HFF-Myc (cell line): ENCODE data around the gene ATP5MG.

Source experiments
- DNase-seq: peaks from one replicate; pipeline ENCODE4 v3.0.0-alpha.2; 2011; ENCODE audit warnings: low read depth; ENCODE audit errors: extremely low read depth
- H3K4me3 ChIP-seq: replicated peaks from 2 replicates; pipeline ENCODE4 v1.5.1; 2011; ENCODE audit warnings: low read depth, mild to moderate bottlenecking, control low read depth, low read length
- TF ChIP-seq, protein P1 (sequence below): IDR thresholded peaks from 2 replicates; pipeline ENCODE4 v1.5.1; 2012; ENCODE audit warnings: mild to moderate bottlenecking, low read depth, low read length, control low read depth; ENCODE audit errors: missing control alignments

The ATP5MG gene

DNA sequence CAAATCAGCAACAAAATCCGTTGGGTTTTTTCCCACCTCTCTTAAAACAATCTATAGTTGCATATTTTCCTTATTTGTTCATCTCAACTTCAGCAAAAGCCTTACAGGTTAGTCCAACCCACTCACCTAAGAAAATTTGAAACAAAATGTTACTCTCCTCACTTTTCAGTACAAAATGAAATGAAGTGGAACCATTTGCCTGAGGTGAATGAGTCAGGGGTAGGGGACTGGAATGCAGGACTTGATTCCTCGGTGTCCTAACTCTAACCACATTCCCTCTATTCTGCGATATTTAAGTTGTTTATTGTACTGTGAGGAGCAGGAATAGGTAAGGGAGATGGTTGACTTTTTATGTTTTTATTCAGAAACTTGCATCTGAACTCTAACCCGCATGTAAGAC, 16.4 kb downstream of the ATP5MG start:
- DNase-seq, result no peak
- TF ChIP-seq, protein P1, sequence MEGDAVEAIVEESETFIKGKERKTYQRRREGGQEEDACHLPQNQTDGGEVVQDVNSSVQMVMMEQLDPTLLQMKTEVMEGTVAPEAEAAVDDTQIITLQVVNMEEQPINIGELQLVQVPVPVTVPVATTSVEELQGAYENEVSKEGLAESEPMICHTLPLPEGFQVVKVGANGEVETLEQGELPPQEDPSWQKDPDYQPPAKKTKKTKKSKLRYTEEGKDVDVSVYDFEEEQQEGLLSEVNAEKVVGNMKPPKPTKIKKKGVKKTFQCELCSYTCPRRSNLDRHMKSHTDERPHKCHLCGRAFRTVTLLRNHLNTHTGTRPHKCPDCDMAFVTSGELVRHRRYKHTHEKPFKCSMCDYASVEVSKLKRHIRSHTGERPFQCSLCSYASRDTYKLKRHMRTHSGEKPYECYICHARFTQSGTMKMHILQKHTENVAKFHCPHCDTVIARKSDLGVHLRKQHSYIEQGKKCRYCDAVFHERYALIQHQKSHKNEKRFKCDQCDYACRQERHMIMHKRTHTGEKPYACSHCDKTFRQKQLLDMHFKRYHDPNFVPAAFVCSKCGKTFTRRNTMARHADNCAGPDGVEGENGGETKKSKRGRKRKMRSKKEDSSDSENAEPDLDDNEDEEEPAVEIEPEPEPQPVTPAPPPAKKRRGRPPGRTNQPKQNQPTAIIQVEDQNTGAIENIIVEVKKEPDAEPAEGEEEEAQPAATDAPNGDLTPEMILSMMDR, result no peak

DNA sequence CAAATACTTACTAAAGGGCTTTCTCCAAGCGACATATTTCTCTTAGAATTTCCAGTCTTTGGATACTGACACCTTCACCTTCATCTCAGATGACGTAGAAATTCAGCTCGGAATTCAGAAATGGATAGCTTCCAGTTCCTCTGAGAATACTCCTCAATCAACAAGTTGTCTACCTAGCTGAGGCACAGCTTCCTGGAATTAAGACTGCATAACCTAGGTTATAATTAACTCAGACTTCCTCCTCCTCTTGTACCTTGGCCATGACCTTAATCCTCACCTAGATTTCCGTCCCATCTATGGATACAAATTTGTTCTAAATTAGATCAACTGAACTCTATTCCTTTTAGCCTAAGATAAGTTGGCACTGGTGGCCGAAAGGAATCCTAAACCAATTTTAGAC, 17.4 kb downstream of the ATP5MG start:
- no peak overlapping the region for H3K4me3 ChIP-seq
- no peak for DNase-seq
- TF ChIP-seq, protein P1, result no peak

More for the DNA sequence above, 16.4 kb downstream of the ATP5MG start:
- H3K4me3 ChIP-seq, result no peak overlapping the region

DNA sequence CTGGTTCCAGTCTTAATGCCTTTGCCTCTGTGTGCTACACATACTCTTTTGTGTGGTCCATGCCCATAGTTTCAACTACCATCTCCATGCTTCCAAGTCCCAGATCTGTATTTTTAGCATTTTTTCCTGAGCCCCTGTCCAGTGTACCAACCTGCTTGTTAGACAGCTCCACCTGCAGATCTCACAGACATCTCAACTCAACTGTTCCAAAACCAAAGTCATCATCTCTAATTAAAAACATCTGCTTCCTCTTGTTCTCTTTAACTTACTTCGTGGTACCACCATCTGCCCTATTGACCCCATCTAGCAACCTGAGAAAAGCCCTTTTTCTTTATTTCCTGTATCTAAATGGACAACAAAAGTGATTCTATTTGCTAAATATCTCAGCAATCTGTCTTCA, 26.3 kb downstream of the ATP5MG start:
- no peak overlapping the region for H3K4me3 ChIP-seq
- DNase-seq, result no peak
- TF ChIP-seq, protein P1, result no peak

DNA sequence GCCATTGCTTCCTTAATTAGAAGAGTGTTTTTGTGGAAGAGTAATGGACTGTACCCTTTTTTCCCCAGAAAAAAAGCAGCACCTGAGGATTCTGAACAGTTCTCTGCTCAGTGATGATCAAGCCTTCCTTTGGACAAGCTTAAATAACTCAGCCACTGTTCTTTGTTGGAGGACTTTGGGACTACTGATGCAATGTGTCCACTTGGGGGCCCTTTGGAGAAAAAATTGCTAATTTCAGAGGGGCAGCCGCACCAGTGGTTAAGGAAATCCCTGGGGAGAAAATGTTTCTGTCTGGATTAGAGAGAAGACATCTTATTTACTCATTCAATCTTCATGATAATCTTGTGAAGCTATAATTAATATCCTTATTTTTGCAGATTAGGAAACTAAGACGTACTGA, 29.6 kb downstream of the ATP5MG start:
- TF ChIP-seq, protein P1, result peak; percentile 15
- DNase-seq, result no peak
- no peak overlapping the region for H3K4me3 ChIP-seq

DNA sequence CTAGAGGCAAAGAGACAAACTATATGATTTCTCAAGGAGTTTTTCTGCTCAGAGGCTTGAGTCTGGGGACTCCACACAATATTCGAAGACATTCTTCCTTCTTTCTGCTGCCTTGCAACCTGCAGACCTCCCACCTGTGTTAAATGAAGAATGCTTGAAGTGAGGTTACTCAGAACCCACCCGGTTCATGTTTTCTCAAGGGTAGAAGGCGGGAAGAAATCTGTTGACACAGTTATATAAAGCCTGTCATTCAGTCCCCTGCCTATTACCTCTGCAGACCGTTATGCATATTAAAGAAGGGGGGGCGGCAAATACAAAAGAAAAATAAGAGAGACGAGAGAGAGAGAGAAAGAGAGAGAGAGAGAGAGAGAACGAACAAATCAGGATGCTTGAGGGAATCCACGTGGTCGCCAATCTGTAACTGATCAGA, 32.7 kb downstream of the ATP5MG start:
- DNase-seq, result no peak
- TF ChIP-seq, protein P1, result no peak

DNA sequence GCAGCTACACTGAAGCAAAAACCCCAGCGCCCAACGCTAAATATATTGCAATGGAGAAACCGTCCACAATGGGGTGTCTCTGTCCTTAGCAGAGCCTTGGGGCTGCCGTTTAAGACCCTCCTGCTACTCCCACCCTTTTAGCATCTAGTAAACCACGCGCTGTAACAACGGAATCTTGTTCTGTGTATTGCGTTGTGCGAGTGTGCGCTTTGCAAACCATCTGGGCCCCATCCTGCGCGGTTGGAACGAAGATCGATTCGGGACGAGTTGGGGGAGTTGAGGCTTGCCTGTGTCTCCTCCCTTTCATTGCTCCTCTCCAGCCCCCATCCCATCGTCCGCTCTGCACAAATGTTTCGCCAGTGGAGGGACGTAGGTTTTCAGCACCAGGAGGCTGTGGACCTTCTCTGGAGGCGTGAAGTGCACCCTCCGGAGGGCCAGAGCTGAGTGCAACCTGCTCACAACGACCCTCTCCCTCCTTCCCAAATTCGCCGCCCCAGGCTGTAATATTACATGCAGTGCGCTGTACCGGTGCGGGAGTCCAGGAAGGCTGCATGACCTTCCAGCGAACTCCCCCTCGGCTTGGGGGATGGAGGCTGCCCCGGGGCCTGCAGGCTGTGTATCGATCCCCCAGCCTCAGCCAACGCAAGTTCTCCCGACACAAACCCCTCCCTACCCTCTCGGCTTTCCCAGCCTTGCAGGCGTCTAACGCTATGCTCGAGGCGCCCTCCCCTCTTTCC, 33.3 kb downstream of the ATP5MG start:
- DNase-seq, result no peak
- TF ChIP-seq, protein P1, result no peak
- peak overlapping the region; percentile 92 for H3K4me3 ChIP-seq

More for the DNA sequence above, 32.7 kb downstream of the ATP5MG start:
- H3K4me3 ChIP-seq, result peak overlapping the region; percentile 92

DNA sequence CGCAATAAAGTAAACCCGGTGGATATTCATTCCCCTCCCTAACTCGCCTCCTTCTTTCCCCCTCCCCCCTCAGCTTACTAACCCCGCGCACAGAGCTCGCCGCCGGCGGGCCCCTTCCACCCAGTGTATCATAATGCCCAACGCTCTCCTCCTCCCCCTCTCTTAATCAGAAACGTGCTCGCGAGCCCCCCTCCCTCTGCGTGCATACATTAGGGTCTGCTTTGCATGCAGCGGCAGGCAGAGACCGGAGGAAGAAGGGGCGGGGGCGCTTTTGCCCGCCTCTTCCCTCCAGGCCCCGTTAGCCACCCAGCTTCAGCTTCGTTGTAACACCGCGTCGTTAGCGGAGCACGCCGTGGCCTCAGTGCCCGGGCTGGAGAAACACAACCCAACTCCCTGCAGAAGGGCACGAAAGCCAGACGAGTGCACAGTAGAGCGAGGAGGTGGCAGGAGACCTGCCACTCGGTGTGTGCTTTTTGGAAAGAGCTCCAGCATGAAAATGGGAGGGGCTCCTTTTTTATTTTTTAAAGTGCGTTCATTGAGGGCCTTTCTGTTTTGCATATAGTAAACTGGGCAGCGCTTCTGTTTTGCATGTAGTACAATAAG, 34.0 kb downstream of the ATP5MG start:
- no peak for DNase-seq
- TF ChIP-seq, protein P1, result no peak
- H3K4me3 ChIP-seq, result peak overlapping the region; percentile 92
